ENCODE measurements around the gene GANC.
"Not testable (repeated sequence)": the region's sequence is repeated elsewhere in the genome, so short reads cannot be mapped to it uniquely, and the experiment has no call there.

Gene GANC

GRCh38 chr15:42284551-42284950 is 11.6 kb downstream of the GANC start:
- DNase-seq (ENCODE audit: low read depth), result no peak

GRCh38 chr15:42285034-42285433 is 12.0 kb downstream of the GANC start:
- no peak for DNase-seq (ENCODE audit: low read depth)

GRCh38 chr15:42286445-42287029 is 13.5 kb downstream of the GANC start:
- no peak for DNase-seq (ENCODE audit: low read depth)

DNA sequence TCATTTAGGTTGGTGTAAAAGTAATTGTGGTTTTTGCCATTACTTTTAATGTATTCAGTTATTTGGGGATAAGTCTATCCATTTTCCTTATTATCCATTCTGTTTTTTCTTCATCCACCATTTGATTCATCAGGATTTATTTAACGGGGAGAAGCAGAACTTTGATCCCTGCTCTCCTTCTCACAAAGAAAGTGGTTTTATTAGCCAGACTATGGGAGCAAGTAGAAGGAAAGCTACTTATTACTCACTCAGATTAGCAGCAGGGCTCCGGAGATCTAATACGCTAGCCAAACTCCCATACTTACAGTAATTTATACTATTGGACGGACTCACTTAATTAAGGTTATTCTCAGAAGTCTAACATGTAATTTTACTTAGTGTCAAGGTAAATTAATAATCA is 14.9 kb downstream of the GANC start:
- no peak for DNase-seq (ENCODE audit: low read depth)

DNA sequence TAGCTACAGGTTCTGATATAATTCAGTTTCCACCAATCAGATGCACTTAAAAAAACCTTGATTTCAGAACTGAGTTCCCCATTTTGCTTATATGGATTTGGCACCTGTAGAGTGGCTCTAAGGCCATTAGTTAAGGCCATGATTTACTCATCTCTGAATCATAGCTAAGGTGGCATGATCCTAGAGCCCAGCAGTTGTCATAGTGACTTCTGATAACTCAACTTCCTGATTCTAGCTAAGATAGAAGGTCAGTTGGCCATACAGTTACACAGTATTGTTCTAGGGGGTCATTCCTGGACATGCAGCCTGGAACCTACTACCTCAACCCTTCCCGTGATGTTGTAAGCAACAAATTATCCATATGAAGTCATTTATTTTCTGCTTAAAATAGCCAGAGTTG is 16.2 kb downstream of the GANC start:
- no peak for DNase-seq (ENCODE audit: low read depth)

DNA sequence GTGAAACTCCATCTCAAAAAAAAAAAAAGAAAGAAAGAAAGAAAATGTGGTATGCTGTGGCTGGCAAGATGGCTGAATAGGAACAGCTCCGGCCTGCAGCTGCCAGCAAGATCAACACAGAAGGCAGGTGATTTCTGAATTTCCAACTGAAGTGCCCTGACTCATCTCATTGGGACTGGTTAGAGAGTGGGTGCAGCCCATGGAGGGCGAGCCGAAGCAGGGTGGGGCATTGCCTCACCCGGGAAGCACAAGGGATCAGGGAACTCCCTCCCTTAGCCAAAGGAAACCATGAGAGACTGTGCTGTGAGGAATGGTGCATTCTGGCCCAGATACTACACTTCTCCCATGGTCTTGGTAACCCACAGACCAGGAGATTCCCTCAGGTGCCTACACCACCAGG is 28.0 kb downstream of the GANC start:
- DNase-seq (ENCODE audit: low read depth), result not testable (repeated sequence)

- no peak for DNase-seq (ENCODE audit: low read depth)
Observed at GRCh38 chr15:42306681-42307080, 33.7 kb downstream of the GANC start.

GRCh38 chr15:42313463-42313862 is 40.5 kb downstream of the GANC start:
- no peak for DNase-seq (ENCODE audit: low read depth)

DNA sequence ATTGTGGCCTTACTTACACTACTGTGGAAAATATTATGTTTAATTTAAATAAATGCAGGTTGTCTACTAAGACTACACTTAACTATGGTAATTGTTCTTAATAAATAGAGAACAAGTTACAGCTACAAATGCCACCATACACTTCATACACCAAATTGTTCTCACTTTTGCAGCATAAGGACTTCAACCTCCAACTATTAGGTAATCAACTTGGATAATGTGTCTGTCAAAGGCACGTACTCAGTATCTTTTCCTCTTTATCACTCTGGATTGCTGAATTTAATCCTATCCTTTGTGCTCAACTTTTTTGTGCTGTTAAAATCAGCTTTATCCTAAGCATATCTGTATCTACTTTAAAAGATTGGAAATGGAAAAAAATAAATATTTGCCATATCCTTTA is 41.8 kb downstream of the GANC start:
- DNase-seq (ENCODE audit: low read depth), result no peak

DNA sequence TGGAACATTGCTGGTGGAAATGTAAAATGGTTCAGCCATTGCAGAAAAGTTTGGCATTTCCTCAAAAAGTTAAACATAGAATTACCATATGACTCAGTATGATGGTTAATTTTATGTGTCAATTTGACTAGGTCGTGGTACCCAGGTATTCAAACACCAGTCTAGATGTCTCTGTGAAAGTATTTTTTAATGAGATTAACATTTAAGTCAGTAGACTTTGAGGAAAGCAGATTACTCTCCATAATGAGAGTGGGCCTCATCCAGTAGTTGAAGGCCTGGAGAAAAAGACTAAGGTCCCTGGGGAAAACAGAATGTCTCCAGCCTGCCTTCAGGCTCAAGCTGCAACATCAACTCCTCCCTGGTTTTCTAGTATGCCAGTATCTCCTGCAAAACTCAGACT is 42.5 kb downstream of the GANC start:
- no peak for DNase-seq (ENCODE audit: low read depth)

- not testable (repeated sequence) for DNase-seq (ENCODE audit: low read depth)
Observed at GRCh38 chr15:42316282-42316805, 43.3 kb downstream of the GANC start.

DNA sequence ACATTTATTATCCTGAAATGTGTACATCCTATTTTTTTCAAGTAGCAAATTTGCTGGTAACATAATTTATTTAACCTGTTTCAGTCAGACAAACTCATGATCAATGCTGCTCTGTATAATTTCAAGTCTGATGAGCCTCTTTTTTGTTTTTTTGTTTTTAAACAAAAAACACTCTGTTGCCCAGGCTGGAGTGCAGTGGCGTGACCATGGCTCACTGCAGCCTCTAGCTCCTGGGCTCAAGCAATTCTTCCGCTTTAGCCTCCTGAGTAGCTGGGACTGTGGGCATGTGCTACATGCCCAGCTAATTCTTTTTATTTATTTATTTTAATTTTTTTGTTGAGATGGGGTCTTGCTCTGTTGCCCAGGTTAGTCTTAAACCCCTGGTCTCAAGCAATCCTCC is 46.2 kb downstream of the GANC start:
- DNase-seq (ENCODE audit: low read depth), result no peak

- no peak for DNase-seq (ENCODE audit: low read depth)
Observed at GRCh38 chr15:42324308-42324707, 51.3 kb downstream of the GANC start.

GRCh38 chr15:42329161-42329560 is 56.2 kb downstream of the GANC start:
- DNase-seq (ENCODE audit: low read depth), result no peak

GRCh38 chr15:42329992-42330391 is 57.0 kb downstream of the GANC start:
- DNase-seq (ENCODE audit: low read depth), result no peak

- DNase-seq (ENCODE audit: low read depth), result no peak
Observed at GRCh38 chr15:42331235-42331634, 58.2 kb downstream of the GANC start.

DNA sequence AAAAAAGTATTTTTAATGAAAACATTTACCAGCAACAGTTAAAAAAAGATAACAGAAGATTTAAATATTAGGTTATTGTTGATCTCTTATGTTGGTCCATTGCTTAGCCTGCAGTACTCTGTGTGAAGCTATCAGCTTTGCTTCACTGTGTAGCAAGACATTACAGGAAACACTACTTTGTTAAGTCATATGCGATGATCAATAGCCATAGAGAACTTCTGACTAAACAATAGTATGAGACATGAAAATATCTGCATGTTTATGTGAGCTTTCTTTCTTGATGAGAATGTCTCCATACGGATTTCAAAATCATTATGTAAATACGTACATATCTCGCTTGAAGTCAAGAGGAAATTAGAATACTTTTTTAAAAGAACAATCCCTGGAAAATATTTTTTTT is 59.3 kb downstream of the GANC start:
- DNase-seq (ENCODE audit: low read depth), result no peak

DNA sequence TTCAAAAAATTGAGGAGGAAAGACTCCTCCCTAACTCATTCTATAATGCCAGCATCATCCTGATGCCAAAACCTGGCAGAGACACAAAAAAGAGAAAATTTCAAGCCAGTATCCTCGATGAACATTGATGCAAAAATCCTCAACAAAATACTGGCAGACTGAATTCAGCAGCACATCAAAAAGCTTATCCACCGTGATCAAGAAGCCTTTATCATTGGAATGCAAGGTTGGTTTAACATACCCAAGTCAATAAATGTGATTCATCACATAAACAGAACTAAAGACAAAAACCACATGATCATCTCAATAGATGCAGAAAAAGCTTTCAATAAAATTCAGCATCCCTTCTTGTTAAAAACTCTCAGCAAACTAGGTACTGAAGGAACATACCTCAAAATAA is 62.1 kb downstream of the GANC start:
- no peak for DNase-seq (ENCODE audit: low read depth)

- not testable (repeated sequence) for DNase-seq (ENCODE audit: low read depth)
Observed at GRCh38 chr15:42336650-42337049, 63.6 kb downstream of the GANC start.

GRCh38 chr15:42337104-42337503 is 64.1 kb downstream of the GANC start:
- DNase-seq (ENCODE audit: low read depth), result not testable (repeated sequence)

- DNase-seq (ENCODE audit: low read depth), result no peak
Observed at GRCh38 chr15:42338500-42338899, 65.5 kb downstream of the GANC start.

GRCh38 chr15:42343596-42344232 is 70.7 kb downstream of the GANC start:
- DNase-seq (ENCODE audit: low read depth), result no peak

- no peak for DNase-seq (ENCODE audit: low read depth)
Observed at GRCh38 chr15:42344763-42345162, 71.8 kb downstream of the GANC start.

GRCh38 chr15:42345504-42345903 is 72.5 kb downstream of the GANC start:
- DNase-seq (ENCODE audit: low read depth), result no peak

Data from stimulated activated CD8-positive, alpha-beta memory T cell treated with anti-CD3 and anti-CD28 coated beads, Interleukin-15, amount 100 ng/mL, for 1 hour (primary cell).